Thyroid gland (tissue), 4 donors: ENCODE results near the gene SLC9A2.

Source experiments
- POLR2A ChIP-seq, 2 donors: fragments of 450-650 bp; IDR thresholded peaks; one replicate each; pipeline ENCODE4 v1.6.1; 2017; ENCODE audit warnings: antibody characterized with exemption in 2 of 2, mild to moderate bottlenecking in 2 of 2, moderate library complexity in 1 of 2
- TF ChIP-seq, protein P1 (sequence below), 6 experiments: fragments of 200-600 bp in 3 of 6; fragments of 450-650 bp in 3 of 6; sonication (generic) in 3 of 6; IDR thresholded peaks; one replicate each; pipeline ENCODE4 v1.5.1; 2016 to 2019; ENCODE audit warnings: antibody characterized with exemption in 6 of 6, mild to moderate bottlenecking in 2 of 6, inconsistent platforms in 1 of 6, moderate library complexity in 1 of 6

DNA sequence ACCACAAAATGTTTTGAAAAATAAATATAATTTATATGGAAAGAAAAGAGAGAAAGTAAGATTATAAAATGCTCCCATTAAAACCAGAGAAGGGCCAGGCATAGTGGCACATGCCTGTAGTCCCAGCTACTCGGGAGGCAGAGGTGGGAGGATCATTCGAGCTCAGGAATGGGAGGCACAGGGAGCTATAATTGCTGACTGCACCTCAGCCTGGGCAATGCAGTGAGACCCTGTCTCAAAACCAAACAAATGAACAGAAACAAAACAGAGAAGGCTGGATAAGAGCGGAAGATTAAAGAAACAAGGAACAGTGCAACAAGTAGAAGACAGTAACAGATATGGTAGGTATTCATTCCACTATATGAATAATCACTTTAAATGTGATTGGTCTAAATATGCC is 123.9 kb downstream of the SLC9A2 start:
- TF ChIP-seq, protein P1, sequence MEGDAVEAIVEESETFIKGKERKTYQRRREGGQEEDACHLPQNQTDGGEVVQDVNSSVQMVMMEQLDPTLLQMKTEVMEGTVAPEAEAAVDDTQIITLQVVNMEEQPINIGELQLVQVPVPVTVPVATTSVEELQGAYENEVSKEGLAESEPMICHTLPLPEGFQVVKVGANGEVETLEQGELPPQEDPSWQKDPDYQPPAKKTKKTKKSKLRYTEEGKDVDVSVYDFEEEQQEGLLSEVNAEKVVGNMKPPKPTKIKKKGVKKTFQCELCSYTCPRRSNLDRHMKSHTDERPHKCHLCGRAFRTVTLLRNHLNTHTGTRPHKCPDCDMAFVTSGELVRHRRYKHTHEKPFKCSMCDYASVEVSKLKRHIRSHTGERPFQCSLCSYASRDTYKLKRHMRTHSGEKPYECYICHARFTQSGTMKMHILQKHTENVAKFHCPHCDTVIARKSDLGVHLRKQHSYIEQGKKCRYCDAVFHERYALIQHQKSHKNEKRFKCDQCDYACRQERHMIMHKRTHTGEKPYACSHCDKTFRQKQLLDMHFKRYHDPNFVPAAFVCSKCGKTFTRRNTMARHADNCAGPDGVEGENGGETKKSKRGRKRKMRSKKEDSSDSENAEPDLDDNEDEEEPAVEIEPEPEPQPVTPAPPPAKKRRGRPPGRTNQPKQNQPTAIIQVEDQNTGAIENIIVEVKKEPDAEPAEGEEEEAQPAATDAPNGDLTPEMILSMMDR (IDR thresholded peaks at IDR 0.05): no peak
- TF ChIP-seq POLR2A (IDR thresholded peaks at IDR 0.05): no peak
